NAMALWA (cell line): ENCODE data around the gene KCNQ5.

Source experiments
- DNase-seq: peaks from one replicate; pipeline ENCODE4 v3.0.0-alpha.2; 2015; ENCODE audit warnings: low spot score

The KCNQ5 gene

GRCh38 chr6:73123632-73124329, 501.9 kb downstream of the KCNQ5 start:
- no peak for DNase-seq

DNA sequence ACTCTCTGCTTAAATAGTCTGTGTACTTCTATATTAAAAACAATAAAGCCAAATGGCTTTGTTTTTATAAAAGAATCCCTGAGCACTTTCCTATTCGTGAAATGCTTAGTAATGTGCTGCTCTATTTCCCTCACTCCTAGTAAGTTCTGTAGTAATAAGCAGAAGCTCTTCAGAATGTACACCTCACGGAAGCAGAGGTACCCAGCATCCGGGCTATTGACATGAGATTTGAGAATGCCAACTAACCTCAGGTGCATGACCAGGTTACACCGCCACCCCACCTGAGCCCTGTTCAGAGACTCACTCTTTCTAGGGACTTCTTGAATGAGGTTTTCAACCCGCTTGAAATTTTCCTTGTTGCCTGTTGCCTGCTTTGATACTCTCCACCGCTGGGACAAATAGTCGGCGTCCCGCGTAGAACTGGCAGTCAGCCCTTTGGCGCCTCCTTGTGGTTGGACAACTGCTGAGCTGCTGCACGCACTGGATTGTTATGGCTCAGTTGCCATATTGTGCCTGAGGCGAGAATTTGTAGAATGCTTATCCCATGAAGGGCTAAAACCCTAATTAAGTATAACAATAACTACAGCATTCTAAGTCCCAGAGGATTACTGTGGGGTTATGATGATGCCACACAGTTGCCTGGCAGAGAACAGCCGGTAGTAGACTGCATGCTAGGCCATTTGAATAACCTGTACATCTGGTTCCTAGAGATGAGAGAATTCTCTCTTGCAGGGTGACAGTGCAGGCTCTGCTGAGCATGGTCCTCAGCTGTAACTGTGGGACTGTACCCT, 508.0 kb downstream of the KCNQ5 start:
- DNase-seq = peak; percentile 85

GRCh38 chr6:73131706-73132105, 509.8 kb downstream of the KCNQ5 start:
- no peak for DNase-seq

DNA sequence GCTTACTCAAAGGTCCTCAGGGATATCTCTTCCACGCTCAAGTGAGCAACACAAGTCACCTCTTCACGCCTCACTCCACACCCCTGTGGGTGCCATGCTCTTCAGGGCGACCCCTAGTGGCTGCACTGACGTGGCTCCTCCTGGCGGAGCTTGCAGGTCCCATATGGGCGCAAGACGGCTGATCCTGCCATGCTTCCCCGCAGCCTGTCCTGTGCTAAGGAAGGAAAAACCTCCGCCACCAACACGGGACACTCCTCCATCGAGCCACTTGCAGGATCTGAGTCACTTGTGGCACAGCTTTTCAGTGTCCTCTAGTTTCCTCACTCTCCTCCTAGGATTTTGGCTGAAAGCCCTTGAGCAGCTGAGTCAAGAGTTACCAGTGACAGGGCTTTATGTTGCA, 512.7 kb downstream of the KCNQ5 start:
- DNase-seq = peak; percentile 55

DNA sequence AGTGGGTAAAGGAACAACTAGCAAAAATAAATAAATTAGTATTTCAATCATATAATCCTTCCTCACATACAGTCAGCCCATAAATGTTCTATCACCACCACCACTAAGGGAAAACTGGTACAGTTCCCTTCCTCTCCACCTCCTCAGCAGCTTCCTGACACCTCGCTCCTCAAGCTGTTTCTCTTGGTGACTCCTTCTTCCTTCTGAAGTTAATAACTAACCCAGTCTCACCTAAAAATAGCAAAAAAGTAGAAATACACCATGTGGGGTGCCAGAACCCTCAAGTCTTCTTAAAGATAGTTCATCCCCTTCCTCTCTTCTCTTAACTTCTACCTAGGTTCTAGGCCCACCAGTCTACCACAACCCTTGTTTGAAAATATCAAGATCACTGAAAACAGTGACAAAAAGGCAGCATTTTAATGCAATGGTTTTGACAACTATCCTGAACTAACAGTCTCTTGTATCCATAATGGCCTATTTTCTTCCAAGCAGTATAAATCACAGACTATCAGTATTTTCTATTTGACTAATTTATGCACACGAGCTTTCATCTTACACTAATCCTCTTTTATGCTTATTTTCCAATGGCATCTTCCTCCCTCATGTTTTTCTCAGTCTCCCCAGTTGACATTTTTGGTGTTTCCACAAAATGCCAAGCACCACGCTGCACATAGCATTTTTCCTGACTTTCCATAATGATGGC, 518.0 kb downstream of the KCNQ5 start:
- no peak for DNase-seq

- DNase-seq = no peak
These were observed 521.7 kb downstream of the KCNQ5 start for GRCh38 chr6:73143551-73143950.

- no peak for DNase-seq
These were observed 522.7 kb downstream of the KCNQ5 start for GRCh38 chr6:73144516-73144915.

GRCh38 chr6:73145690-73146089, 523.8 kb downstream of the KCNQ5 start:
- no peak for DNase-seq

DNA sequence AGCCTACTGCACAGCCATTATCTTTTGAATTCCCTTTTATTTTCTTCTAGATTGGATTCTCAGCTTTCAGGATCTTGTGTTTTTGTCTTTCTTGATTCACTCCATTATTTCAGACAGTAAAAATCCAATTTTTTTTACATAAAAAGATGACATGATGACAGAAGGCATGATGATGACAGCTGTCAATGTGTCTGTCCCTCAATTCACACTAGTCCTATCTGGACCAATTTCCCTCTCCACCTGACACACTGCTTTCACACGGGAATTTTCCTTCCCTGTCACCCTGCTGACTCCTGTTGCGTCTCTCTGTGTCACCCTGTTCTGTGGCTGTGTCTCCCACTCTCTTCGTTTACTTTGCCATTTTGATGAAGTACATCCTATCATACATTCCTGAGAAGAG, 529.9 kb downstream of the KCNQ5 start:
- DNase-seq = no peak

- DNase-seq = no peak
These were observed 530.7 kb downstream of the KCNQ5 start for GRCh38 chr6:73152556-73152955.

DNA sequence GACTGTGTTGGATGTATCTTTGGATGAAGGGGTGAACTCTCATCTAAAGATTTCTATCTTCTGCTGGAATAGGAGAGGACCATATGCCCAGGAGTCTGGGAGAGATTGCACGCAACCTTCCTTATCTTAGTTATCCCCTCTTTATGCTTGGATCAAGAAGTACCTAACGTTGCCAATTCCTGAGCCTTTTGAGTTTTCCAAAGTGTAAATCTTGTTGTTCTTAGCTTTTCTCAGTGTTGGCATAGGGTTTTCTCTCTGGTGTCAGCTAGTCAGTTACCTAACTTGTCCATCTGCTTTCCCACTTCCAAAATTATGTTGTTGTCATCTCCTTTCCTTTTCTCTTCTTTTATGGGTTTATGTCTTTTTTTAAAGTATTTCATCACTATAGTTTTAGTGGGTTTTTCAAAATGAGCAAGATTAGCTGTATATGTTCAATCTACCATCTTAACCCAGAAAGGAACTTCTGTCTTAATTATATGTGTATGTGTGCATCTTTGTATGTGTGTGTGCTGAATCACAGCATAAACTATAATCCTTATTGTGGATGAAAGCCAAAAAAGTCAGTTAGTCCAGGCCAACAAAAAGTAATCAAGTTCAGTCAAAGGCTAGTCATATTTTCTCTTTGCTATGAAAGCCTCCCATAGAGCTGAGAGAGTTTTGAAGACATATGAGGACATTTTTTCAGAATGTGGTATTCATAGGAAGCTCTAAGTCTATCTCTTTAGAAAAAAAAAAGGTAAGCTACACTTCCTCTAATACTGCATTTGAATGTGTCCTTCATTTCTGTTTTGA, 531.3 kb downstream of the KCNQ5 start:
- no peak for DNase-seq

DNA sequence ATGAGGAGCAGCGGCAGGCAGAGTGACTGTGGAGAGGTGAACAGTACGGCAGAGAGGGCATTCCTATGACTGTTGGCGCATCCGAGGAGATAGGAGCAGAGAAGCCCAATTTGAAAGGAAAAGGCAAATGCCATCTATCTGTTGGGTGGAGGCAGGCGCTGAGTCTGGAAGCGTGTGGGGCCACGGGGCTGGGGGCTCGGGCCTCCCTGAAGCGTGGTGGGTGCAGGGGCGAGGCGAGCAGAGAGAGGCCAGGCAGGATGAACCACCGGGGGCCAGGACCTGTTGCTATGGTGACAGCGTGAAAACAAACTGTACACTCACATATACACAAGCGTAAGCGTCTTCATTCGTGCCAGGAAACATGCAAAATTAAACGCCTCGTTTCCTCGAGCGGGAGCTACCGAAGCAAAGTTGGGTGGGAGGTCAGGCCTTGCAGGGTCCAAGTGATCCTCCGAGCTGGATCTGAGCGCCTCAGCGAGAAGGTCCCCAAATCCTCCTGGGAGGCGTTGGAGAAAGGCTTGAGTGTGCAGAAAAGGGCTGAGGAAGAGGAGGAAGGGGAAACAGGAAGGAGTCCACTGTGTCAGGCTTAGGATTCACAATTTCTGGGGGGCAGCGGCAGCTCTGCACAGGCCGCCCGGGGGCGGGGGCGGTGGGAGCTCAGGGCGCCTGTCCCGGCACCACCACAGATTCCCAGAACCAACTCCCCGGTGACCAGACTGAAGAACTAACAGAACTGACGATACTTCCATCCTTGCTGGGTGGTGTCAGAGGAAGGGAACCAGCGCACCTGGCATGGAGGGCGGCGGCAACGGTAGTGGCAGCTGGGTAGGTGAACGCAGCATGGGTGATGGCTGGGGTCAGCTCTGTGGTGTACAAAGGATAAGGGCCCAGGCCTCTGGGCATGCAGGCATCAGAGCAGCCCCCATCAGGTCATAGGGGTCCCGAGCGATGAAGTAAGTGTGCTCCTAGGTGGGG, 535.2 kb downstream of the KCNQ5 start:
- DNase-seq = no peak

- DNase-seq = no peak
These were observed 536.0 kb downstream of the KCNQ5 start for GRCh38 chr6:73157870-73158269.

- no peak for DNase-seq
These were observed 547.2 kb downstream of the KCNQ5 start for GRCh38 chr6:73169111-73169510.

DNA sequence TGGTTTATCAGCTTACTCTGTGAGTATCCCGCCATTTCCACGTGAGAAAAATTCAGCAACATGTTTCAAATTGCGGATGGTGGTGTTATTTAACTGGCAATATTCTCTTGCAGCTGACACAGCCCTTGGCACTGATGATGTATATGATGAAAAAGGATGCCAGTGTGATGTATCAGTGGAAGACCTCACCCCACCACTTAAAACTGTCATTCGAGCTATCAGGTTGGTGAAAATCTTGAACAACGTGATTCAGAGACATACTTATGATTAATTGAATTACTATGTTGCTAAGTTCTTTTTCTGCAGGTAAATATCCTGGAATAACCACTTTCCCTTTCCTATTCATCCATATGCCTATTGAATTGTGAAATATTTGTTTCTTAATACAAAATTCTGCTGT, 547.8 kb downstream of the KCNQ5 start:
- no peak for DNase-seq

DNA sequence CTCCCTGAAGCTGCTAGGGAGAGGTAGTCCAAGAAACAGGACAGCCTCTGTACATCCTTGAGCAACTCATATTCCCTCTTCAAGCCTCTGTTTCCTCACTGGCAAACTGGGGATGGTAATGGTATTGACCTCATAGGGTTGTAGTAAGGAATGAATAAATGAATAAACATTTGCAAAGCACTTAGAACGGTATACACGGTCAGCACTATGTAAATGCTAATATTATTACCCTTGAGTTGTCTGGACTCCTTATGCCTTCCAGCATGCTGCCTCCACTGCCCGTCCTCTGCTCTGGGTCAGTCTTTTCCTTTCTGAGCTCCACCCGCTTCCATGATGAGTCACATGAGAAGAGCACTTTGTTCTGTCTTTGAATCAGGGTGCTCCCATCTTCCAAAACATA, 552.8 kb downstream of the KCNQ5 start:
- DNase-seq = no peak

GRCh38 chr6:73176057-73176456, 554.2 kb downstream of the KCNQ5 start:
- DNase-seq = no peak

- peak; percentile 69 for DNase-seq
These were observed 555.5 kb downstream of the KCNQ5 start for GRCh38 chr6:73177221-73177944.

- no peak for DNase-seq
These were observed 558.3 kb downstream of the KCNQ5 start for GRCh38 chr6:73180076-73180738.
